Measurements from ENCODE around the gene RAB12. TPM values are rescaled to one million over a fixed set of nuclear protein-coding genes. Genes with fewer than 3 reads are reported as not detected.

RAB12 gene
- total and polyA plus RNA-seq, 3 experiments from 2014 or later: 0.24 to 15.3 (median 15.0) TPM

- no peak overlapping the region for H3K27ac ChIP-seq (ENCODE audit: low read depth, low read length)
- no peaks in the 10 kb centered on the region for H3K4me1 ChIP-seq (ENCODE audit: insufficient read depth, low read length)
- no peaks in the 10 kb centered on the region for H3K36me3 ChIP-seq (ENCODE audit: insufficient read depth, low read length)
- H3K4me3 ChIP-seq (ENCODE audit: low read length): no peak overlapping the region
- POLR2A ChIA-PET: no interaction called here
- Mint-ChIP-seq H3K4me3 (no peak overlapping the region), H3K36me3 (no peaks in the 10 kb centered on the region), H3K27me3 (peaks cover 20 to 43% of the 10 kb centered on the region in 2 donors), H3K9me3 (peaks cover 0 to 3% (median 1%) of the 10 kb centered on the region in 5 donors), H3K27ac (no peak overlapping the region), H3K4me1 (no peaks in the 10 kb centered on the region)
- no peaks in the 10 kb centered on the region for H3K9me3 ChIP-seq (ENCODE audit: low read length)
- H3K27me3 ChIP-seq (ENCODE audit: insufficient read depth, low read length, poor library complexity, severe bottlenecking): peaks cover 3% of the 10 kb centered on the region
- CTCF ChIA-PET: no interaction called here
- DNase-seq: no peak
Observed at GRCh38 chr18:8584798-8585197, 24.4 kb upstream of the RAB12 start.

DNA sequence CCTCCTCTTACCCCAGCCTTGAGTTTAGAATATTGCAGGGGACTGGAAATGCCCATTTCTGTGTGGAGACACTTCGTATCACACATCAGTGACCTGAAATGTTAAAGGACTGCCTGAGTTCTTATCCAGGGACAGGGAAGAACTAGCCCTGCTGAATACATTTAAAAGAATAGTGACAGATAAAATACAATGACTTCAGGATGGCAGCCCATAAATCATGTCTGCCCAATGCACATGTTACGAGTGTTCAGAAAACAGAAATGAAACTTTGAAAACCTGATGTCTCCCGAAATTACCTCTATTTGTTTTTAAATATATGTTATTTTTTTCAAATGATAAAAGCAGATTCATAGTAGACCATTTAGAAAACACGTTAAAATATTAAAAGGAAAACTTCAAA lies 22.3 kb upstream of the RAB12 start:
- peaks cover 17 to 35% of the 10 kb centered on the region in 2 donors for H3K27me3 Mint-ChIP-seq
- CTCF ChIA-PET: no interaction called here

GRCh38 chr18:8595445-8595844 lies 13.8 kb upstream of the RAB12 start:
- peaks cover 4 to 15% of the 10 kb centered on the region in 2 donors for H3K27me3 Mint-ChIP-seq
- POLR2A ChIA-PET: no interaction called here

More for the DNA sequence above, 22.3 kb upstream of the RAB12 start:
- H3K4me1 Mint-ChIP-seq: no peaks in the 10 kb centered on the region
- no peak overlapping the region for H3K4me3 Mint-ChIP-seq
- H3K4me3 ChIP-seq (ENCODE audit: low read length): no peak overlapping the region
- H3K9me3 ChIP-seq (ENCODE audit: low read length): no peaks in the 10 kb centered on the region
- H3K27me3 ChIP-seq (ENCODE audit: insufficient read depth, low read length, poor library complexity, severe bottlenecking): peaks cover 3% of the 10 kb centered on the region
- no peak for DNase-seq
- no peaks in the 10 kb centered on the region for H3K36me3 Mint-ChIP-seq
- no peaks in the 10 kb centered on the region for H3K36me3 ChIP-seq (ENCODE audit: insufficient read depth, low read length)
- no peak overlapping the region for H3K27ac Mint-ChIP-seq
- H3K27ac ChIP-seq (ENCODE audit: low read depth, low read length): no peak overlapping the region
- no peaks in the 10 kb centered on the region for H3K4me1 ChIP-seq (ENCODE audit: insufficient read depth, low read length)
- POLR2A ChIA-PET: no interaction called here
- peaks cover 0 to 7% (median 3%) of the 10 kb centered on the region in 5 donors for H3K9me3 Mint-ChIP-seq

DNA sequence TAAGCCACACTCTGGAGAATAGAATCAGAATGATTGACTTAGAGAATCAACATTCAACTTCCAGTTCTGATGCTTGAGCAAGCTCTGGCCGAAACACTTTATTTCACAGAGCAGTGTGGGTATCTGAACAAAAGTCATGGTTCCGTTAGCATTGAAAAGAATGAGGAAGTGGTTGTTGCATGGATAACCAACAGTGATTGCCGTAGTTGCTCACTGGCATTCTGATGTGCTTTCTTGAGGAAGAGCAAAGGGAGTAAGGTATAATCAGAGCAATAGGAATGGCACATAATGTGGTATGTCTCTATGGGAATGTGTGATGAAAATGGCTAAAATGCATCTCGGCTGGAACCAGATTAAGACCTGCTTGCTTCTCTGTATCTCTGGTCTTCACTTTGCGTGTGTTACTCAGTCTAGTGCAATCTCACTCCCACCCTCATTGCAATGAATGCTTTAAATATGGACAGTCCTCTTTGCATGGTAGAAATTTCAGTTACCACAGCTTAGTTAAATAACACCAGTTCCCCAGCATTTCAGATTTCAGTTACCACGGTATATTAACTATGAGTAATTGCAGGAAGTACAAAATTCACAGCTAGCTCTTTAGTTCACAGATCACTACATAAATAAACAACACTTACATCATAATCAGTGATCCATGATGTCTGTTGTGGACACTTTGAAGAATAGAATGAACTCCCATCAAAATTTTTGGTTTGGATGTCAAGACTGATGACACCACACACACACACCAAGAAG lies 7.8 kb upstream of the RAB12 start:
- Histone ChIP-seq H3K4me3 (ENCODE audit: low read length) (no peak overlapping the region), H3K27ac (ENCODE audit: low read depth, low read length) (no peak overlapping the region), H3K36me3 (ENCODE audit: insufficient read depth, low read length) (no peaks in the 10 kb centered on the region), H3K9me3 (ENCODE audit: low read length) (no peaks in the 10 kb centered on the region), H3K27me3 (ENCODE audit: insufficient read depth, low read length, poor library complexity, severe bottlenecking) (peaks cover 1% of the 10 kb centered on the region), H3K4me1 (ENCODE audit: insufficient read depth, low read length) (no peaks in the 10 kb centered on the region)
- POLR2A ChIA-PET: no interaction called here
- Mint-ChIP-seq H3K27ac (peak overlapping the region in 2 of 8 donors; percentile 10 to 51), H3K9me3 (no peaks in the 10 kb centered on the region), H3K27me3 (peaks cover 10 to 39% of the 10 kb centered on the region in 2 donors), H3K4me3 (peak overlapping the region in 1 of 7 donors; percentile 22), H3K36me3 (no peaks in the 10 kb centered on the region), H3K4me1 (peaks cover 5 to 17% (median 6%) of the 10 kb centered on the region in 3 donors)
- CTCF ChIA-PET: interaction anchor here (3.0 kb wide), 1 partner anchor 8 kb away, joined by 11 read pairs; the partner anchor contains the start of gene RAB12
- no peak for DNase-seq

More at GRCh38 chr18:8595445-8595844, 13.8 kb upstream of the RAB12 start:
- DNase-seq: no peak
- Mint-ChIP-seq H3K4me1 (no peaks in the 10 kb centered on the region), H3K36me3 (no peaks in the 10 kb centered on the region), H3K4me3 (no peak overlapping the region), H3K9me3 (no peaks in the 10 kb centered on the region), H3K27ac (peak overlapping the region in 1 of 8 donors; percentile 60)
- CTCF ChIA-PET: interaction anchor here (0.6 kb wide), 1 partner anchor 644 kb away, joined by 3 read pairs; no protein-coding TSS in a partner anchor
- H3K36me3 ChIP-seq (ENCODE audit: insufficient read depth, low read length): no peaks in the 10 kb centered on the region
- H3K9me3 ChIP-seq (ENCODE audit: low read length): no peaks in the 10 kb centered on the region
- no peak overlapping the region for H3K4me3 ChIP-seq (ENCODE audit: low read length)
- no peaks in the 10 kb centered on the region for H3K4me1 ChIP-seq (ENCODE audit: insufficient read depth, low read length)
- H3K27ac ChIP-seq (ENCODE audit: low read depth, low read length): no peak overlapping the region
- no peaks in the 10 kb centered on the region for H3K27me3 ChIP-seq (ENCODE audit: insufficient read depth, low read length, poor library complexity, severe bottlenecking)

- Histone ChIP-seq H3K36me3 (ENCODE audit: insufficient read depth, low read length) (no peaks in the 10 kb centered on the region), H3K27ac (ENCODE audit: low read depth, low read length) (no peak overlapping the region), H3K4me3 (ENCODE audit: low read length) (no peak overlapping the region), H3K9me3 (ENCODE audit: low read length) (no peaks in the 10 kb centered on the region), H3K4me1 (ENCODE audit: insufficient read depth, low read length) (no peaks in the 10 kb centered on the region), H3K27me3 (ENCODE audit: insufficient read depth, low read length, poor library complexity, severe bottlenecking) (peaks cover 3% of the 10 kb centered on the region)
- no peak for DNase-seq
- Mint-ChIP-seq H3K27me3 (peaks cover 10 to 39% of the 10 kb centered on the region in 2 donors), H3K27ac (peak overlapping the region in 3 of 8 donors; percentile 10 to 64 (median 51)), H3K4me3 (no peak overlapping the region), H3K9me3 (no peaks in the 10 kb centered on the region), H3K36me3 (no peaks in the 10 kb centered on the region), H3K4me1 (peaks cover 5 to 17% (median 6%) of the 10 kb centered on the region in 3 donors)
- ChIA-PET POLR2A (no interaction called here), CTCF (no interaction called here)
Observed at GRCh38 chr18:8602040-8602439, 7.2 kb upstream of the RAB12 start.

GRCh38 chr18:8602557-8602956 lies 6.7 kb upstream of the RAB12 start:
- Mint-ChIP-seq H3K4me3 (no peak overlapping the region), H3K9me3 (no peaks in the 10 kb centered on the region), H3K36me3 (no peaks in the 10 kb centered on the region), H3K27me3 (peaks cover 10 to 38% of the 10 kb centered on the region in 2 donors), H3K27ac (no peak overlapping the region), H3K4me1 (peaks cover 5 to 17% (median 7%) of the 10 kb centered on the region in 3 donors)
- H3K36me3 ChIP-seq (ENCODE audit: insufficient read depth, low read length): no peaks in the 10 kb centered on the region
- H3K4me3 ChIP-seq (ENCODE audit: low read length): no peak overlapping the region
- no peaks in the 10 kb centered on the region for H3K4me1 ChIP-seq (ENCODE audit: insufficient read depth, low read length)
- no peaks in the 10 kb centered on the region for H3K9me3 ChIP-seq (ENCODE audit: low read length)
- POLR2A ChIA-PET: no interaction called here
- no peak overlapping the region for H3K27ac ChIP-seq (ENCODE audit: low read depth, low read length)
- peaks cover 3% of the 10 kb centered on the region for H3K27me3 ChIP-seq (ENCODE audit: insufficient read depth, low read length, poor library complexity, severe bottlenecking)
- CTCF ChIA-PET: no interaction called here
- no peak for DNase-seq

GRCh38 chr18:8603663-8604520 lies 5.3 kb upstream of the RAB12 start:
- H3K9me3 Mint-ChIP-seq: no peaks in the 10 kb centered on the region
- Histone ChIP-seq H3K27me3 (ENCODE audit: insufficient read depth, low read length, poor library complexity, severe bottlenecking) (peaks cover 3% of the 10 kb centered on the region), H3K36me3 (ENCODE audit: insufficient read depth, low read length) (no peaks in the 10 kb centered on the region), H3K4me3 (ENCODE audit: low read length) (no peak overlapping the region), H3K4me1 (ENCODE audit: insufficient read depth, low read length) (no peaks in the 10 kb centered on the region), H3K9me3 (ENCODE audit: low read length) (no peaks in the 10 kb centered on the region), H3K27ac (ENCODE audit: low read depth, low read length) (no peak overlapping the region)
- H3K4me3 Mint-ChIP-seq: peak overlapping the region in 6 of 7 donors; percentile 26 to 72 (median 57)
- peak overlapping the region in 1 of 8 donors; percentile 29 for H3K27ac Mint-ChIP-seq
- ChIA-PET POLR2A (no interaction called here), CTCF (no interaction called here)
- peaks cover 6 to 34% of the 10 kb centered on the region in 2 donors for H3K27me3 Mint-ChIP-seq
- peaks cover 14 to 31% (median 20%) of the 10 kb centered on the region in 3 donors for H3K4me1 Mint-ChIP-seq
- peaks cover 0 to 2% (median 0%) of the 10 kb centered on the region in 3 donors for H3K36me3 Mint-ChIP-seq
- DNase-seq: no peak

- peaks cover 3% of the 10 kb centered on the region for H3K27me3 ChIP-seq (ENCODE audit: insufficient read depth, low read length, poor library complexity, severe bottlenecking)
- no peak overlapping the region for H3K4me3 ChIP-seq (ENCODE audit: low read length)
- Mint-ChIP-seq H3K9me3 (no peaks in the 10 kb centered on the region), H3K4me3 (peak overlapping the region in 1 of 7 donors; percentile 58), H3K4me1 (peaks cover 24 to 41% (median 30%) of the 10 kb centered on the region in 3 donors), H3K27ac (peak overlapping the region in 1 of 8 donors; percentile 21), H3K27me3 (peaks cover 6 to 28% of the 10 kb centered on the region in 2 donors), H3K36me3 (peaks cover 0 to 9% (median 0%) of the 10 kb centered on the region in 3 donors)
- no peak overlapping the region for H3K27ac ChIP-seq (ENCODE audit: low read depth, low read length)
- CTCF ChIA-PET: no interaction called here
- H3K36me3 ChIP-seq (ENCODE audit: insufficient read depth, low read length): no peaks in the 10 kb centered on the region
- DNase-seq: no peak
- POLR2A ChIA-PET: no interaction called here
- H3K9me3 ChIP-seq (ENCODE audit: low read length): no peaks in the 10 kb centered on the region
- peaks cover 8% of the 10 kb centered on the region for H3K4me1 ChIP-seq (ENCODE audit: insufficient read depth, low read length)
Observed at GRCh38 chr18:8605974-8606373, 3.3 kb upstream of the RAB12 start.
